GM12878 (cell line): ENCODE data around the gene JMJD4. TPM values are rescaled to one million over a fixed set of nuclear protein-coding genes. Genes with fewer than 3 reads are reported as not detected.

ENCODE experiments used
- ATAC-seq: fragments of 200-7000 bp; cut with Tn5 transposase; 3 replicates; pipeline ENCODE4 v1.9.1; 2020; ENCODE audit warnings: mild to moderate bottlenecking, moderate library complexity
- BruUV-seq: library from RNA; stranded (reverse); fragments of 400-500 nt; replicated peaks from 2 replicates; lab custom pipeline; 2021; lab: Mats Ljungman, UMichigan
- CTCF ChIA-PET: fragments of 300-600 bp; sonication (Branson Sonifier 250); formaldehyde crosslinking; extraction: SDS; loops from one replicate; lab custom pipeline; 2021; ENCODE audit warnings: inconsistent platforms; lab: Yijun Ruan, JAX
- POLR2A ChIA-PET: fragments of 350-600 bp; formaldehyde crosslinking; extraction: SDS; loops from one replicate; lab custom pipeline; 2021; ENCODE audit warnings: inconsistent platforms; lab: Charles Lee
- RAD21 ChIA-PET: fragments of 300-600 bp; sonication (Branson Sonifier 250); formaldehyde crosslinking; loops from one replicate; lab custom pipeline; 2023; ENCODE audit warnings: antibody characterized with exemption; ENCODE audit not compliant: unreplicated experiment; lab: Charles Lee
- SMC1A ChIA-PET: fragments of 300-600 bp; sonication (Branson Sonifier 250); formaldehyde crosslinking; loops from one replicate; lab custom pipeline; 2023; ENCODE audit not compliant: unreplicated experiment, uncharacterized antibody; lab: Charles Lee
- DNase-seq: peaks from one replicate; pipeline ENCODE4 v3.0.0-alpha.2; 2011; ENCODE audit warnings: low read depth, low spot score
- FAIRE-seq: peaks from 3 replicates; lab custom pipeline; 2011; peaks lifted over from hg19 to GRCh38; lab: Jason Lieb, UNC
- H2AFZ ChIP-seq: 2 replicates; pipeline ENCODE4 v1.6.0; 2011; ENCODE audit warnings: low read depth, low read length, control low read depth; ENCODE audit not compliant: control insufficient read depth
- H3K27ac ChIP-seq: 2 replicates; pipeline ENCODE4 v1.5.1; 2011; ENCODE audit warnings: control low read depth; ENCODE audit not compliant: control insufficient read depth, insufficient read depth
- H3K27me3 ChIP-seq, 2 experiments: replicated peaks in 1 of 2; 2 replicates each; pipeline versions ENCODE4 v1.6.0 to v1.6.1; 2011; ENCODE audit warnings: low read length in 1 of 2; ENCODE audit not compliant: control insufficient read depth in 2 of 2, insufficient read depth in 2 of 2
- H3K36me3 ChIP-seq, 2 experiments: 2 replicates each; pipeline ENCODE4 v1.5.1; 2011; ENCODE audit warnings: low read length in 1 of 2; ENCODE audit not compliant: control insufficient read depth in 2 of 2, insufficient read depth in 2 of 2
- H3K4me1 ChIP-seq: 2 replicates; pipeline ENCODE4 v1.6.1; 2011; ENCODE audit warnings: mild to moderate bottlenecking, low read length, moderate library complexity, mixed read lengths; ENCODE audit not compliant: control insufficient read depth, insufficient read depth
- H3K4me2 ChIP-seq: 2 replicates; pipeline ENCODE4 v1.6.0; 2011; ENCODE audit warnings: control low read depth; ENCODE audit not compliant: control insufficient read depth, insufficient read depth
- H3K4me3 ChIP-seq: fragments of 200-600 bp; sonication (generic); 2 replicates; pipeline ENCODE4 v1.5.1; 2016
- H3K79me2 ChIP-seq: 2 replicates; pipeline ENCODE4 v1.6.0; 2011; ENCODE audit warnings: low read length; ENCODE audit not compliant: control insufficient read depth, insufficient read depth
- H3K9ac ChIP-seq: 2 replicates; pipeline ENCODE4 v1.8.0; 2011; ENCODE audit warnings: low read length, control low read depth, mixed read lengths; ENCODE audit not compliant: control insufficient read depth, insufficient read depth
- H3K9me3 ChIP-seq: replicated peaks from 3 replicates; pipeline ENCODE4 v1.5.1; 2011; ENCODE audit warnings: mild to moderate bottlenecking, low read length; ENCODE audit not compliant: control insufficient read depth, insufficient read depth
- H4K20me1 ChIP-seq: 2 replicates; pipeline ENCODE4 v1.6.0; 2011; ENCODE audit not compliant: control insufficient read depth, insufficient read depth
- ESRRA ChIP-seq: IDR thresholded peaks from 2 replicates; pipeline ENCODE4 v1.6.1; 2012; ENCODE audit warnings: mild to moderate bottlenecking, low read length, improper control_type of control experiment
- NR2C2 ChIP-seq: IDR thresholded peaks from 2 replicates; pipeline ENCODE4 v1.6.1; 2011; ENCODE audit warnings: borderline replicate concordance, low read depth; ENCODE audit not compliant: control insufficient read depth, insufficient read length
- PML ChIP-seq: IDR thresholded peaks from 2 replicates; pipeline ENCODE4 v1.6.1; 2012; ENCODE audit warnings: low read length, inconsistent platforms
- WGBS: methylation state at CpG from one replicate; pipeline ENCODE4 v1.1.6; 2016; ENCODE audit warnings: low lambda C conversion rate; ENCODE audit not compliant: insufficient replicate concordance, insufficient coverage; ENCODE audit errors: missing lambda C conversion rate; 5-methylcytosine and 5-hydroxymethylcytosine counted together
- in situ Hi-C: fragments of 300-500 bp; cut with MboI; formaldehyde crosslinking; loops from 9 replicates; pipeline ENCODE4 v1.14.3; 2018; ENCODE audit warnings: mixed read lengths
- intact Hi-C: fragments of 100-400 bp; cut with micrococcal nuclease; formaldehyde crosslinking; loops from one replicate; pipeline ENCODE4 v1.14.2; 2022; ENCODE audit not compliant: unreplicated experiment
- polyA plus RNA-seq, 11 experiments: library from polyadenylated mRNA; depleted of rRNA in 4 of 11; unstranded in 6 of 11; stranded (reverse) in 5 of 11; fragments of >200 nt; fragmentation: Nextera tagmentation in 4 of 11; fragmentation: Illumina TruSeq in 1 of 11; extraction: Ambion mirVana in 4 of 11; extraction: Trizol in 1 of 11; gene quantifications; 1 replicate in 1 of 11; 2 replicates in 10 of 11; pipeline versions ENCODE4 v1.2.1 to v1.2.3, GENCODE V29; 2011 to 2016; ENCODE audit warnings: inconsistent platforms in 2 of 11, missing spikeins in 2 of 11, low read depth in 1 of 11
- total RNA-seq, 4 experiments: library from RNA; depleted of rRNA in 3 of 4; stranded (reverse); fragments of >200 nt in 3 of 4; fragmentation: Illumina TruSeq in 1 of 4; extraction: Trizol in 1 of 4; gene quantifications; 2 replicates each; pipeline versions ENCODE4 v1.2.1 to v1.2.3, GENCODE V29; 2013 to 2021
- TF ChIP-seq, protein P1 (sequence below): IDR thresholded peaks from 2 replicates; pipeline ENCODE4 v1.6.1; 2012; ENCODE audit warnings: mild to moderate bottlenecking, low read depth, low read length

Gene JMJD4
- total and polyA plus RNA-seq, 10 of the 15 experiments (the other 5 are each of a cell fraction or from before 2014, with no cell fraction given): 0.89 to 38.3 (median 18.4) TPM

DNA sequence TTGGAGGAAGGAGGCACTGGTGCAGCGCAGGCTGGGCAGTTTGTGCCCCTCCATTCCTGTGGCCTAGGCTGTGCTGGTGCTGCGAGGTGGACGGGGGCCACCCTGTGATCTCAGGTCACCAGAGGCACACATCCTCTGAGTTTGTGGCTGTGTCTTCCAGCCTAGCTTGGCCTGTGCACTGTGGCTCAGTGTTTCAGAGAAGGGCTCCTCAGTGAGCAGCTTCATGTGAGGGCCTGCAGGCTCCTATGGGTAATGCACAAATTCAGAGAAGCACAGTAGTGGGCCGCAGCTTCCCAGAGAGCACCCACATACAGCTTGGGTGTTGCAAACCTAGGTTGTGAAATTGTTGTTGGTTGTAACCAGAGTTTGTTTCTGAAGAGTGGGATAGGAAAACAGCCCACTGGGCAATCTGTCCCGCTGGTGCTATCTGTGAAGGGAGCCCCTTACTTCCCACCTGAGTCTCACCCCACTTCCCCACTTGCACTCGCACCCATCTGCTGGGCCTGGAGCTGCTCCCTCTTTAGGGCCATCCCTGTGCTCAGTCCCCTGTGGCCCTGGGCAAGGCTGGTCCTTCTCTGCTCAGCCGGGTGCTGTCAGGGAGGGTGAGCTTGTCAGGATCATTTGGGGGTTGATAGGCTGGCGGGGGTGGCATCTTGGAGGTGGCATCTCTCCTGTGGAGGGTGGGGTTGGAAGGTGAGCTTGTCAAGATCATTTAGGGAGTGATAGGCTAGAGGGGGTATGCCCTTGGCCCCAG is 30.3 kb upstream of the JMJD4 start:
- POLR2A ChIA-PET: no interaction called here
- H4K20me1 ChIP-seq: no peaks in the 10 kb centered on the region; the same call in 1 of the 2 replicates
- no TSS peak for BruUV-seq
- no peak overlapping the region for H3K4me2 ChIP-seq
- 98% methylated on average over 7 of the region's 8 CpGs for WGBS
- FAIRE-seq (no peak), ATAC-seq (no peak), DNase-seq (no peak)
- H3K4me3 ChIP-seq: no peak overlapping the region
- SMC1A ChIA-PET: no interaction called here
- no peak overlapping the region for H3K9ac ChIP-seq
- no peaks in the 10 kb centered on the region for H3K9me3 ChIP-seq
- H3K79me2 ChIP-seq: no peaks in the 10 kb centered on the region; the same call in none of the 2 replicates
- no peak for TF ChIP-seq NR2C2
- no peak for TF ChIP-seq PML
- TF ChIP-seq ESRRA: no peak
- TF ChIP-seq, protein P1, sequence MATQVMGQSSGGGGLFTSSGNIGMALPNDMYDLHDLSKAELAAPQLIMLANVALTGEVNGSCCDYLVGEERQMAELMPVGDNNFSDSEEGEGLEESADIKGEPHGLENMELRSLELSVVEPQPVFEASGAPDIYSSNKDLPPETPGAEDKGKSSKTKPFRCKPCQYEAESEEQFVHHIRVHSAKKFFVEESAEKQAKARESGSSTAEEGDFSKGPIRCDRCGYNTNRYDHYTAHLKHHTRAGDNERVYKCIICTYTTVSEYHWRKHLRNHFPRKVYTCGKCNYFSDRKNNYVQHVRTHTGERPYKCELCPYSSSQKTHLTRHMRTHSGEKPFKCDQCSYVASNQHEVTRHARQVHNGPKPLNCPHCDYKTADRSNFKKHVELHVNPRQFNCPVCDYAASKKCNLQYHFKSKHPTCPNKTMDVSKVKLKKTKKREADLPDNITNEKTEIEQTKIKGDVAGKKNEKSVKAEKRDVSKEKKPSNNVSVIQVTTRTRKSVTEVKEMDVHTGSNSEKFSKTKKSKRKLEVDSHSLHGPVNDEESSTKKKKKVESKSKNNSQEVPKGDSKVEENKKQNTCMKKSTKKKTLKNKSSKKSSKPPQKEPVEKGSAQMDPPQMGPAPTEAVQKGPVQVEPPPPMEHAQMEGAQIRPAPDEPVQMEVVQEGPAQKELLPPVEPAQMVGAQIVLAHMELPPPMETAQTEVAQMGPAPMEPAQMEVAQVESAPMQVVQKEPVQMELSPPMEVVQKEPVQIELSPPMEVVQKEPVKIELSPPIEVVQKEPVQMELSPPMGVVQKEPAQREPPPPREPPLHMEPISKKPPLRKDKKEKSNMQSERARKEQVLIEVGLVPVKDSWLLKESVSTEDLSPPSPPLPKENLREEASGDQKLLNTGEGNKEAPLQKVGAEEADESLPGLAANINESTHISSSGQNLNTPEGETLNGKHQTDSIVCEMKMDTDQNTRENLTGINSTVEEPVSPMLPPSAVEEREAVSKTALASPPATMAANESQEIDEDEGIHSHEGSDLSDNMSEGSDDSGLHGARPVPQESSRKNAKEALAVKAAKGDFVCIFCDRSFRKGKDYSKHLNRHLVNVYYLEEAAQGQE: no peak
- H3K4me1 ChIP-seq: peaks cover 14% of the 10 kb centered on the region
- intact Hi-C loops: loop anchor here (10.0 kb wide), 1 partner anchor 309 kb away; no protein-coding TSS in a partner anchor
- no peaks in the 10 kb centered on the region for H3K27me3 ChIP-seq
- CTCF ChIA-PET: interaction anchor here (1.0 to 1.6 kb wide), 2 partner anchors 188 to 281 kb away, joined by 3 to 4 read pairs; no protein-coding TSS in a partner anchor
- H3K36me3 ChIP-seq: peaks cover 24 to 31% of the 10 kb centered on the region in 2 experiments
- in situ Hi-C loops: no loop called here
- H2AFZ ChIP-seq: no peak overlapping the region
- RAD21 ChIA-PET: interaction anchor here (1.0 kb wide), 1 partner anchor 188 kb away, joined by 3 read pairs; no protein-coding TSS in a partner anchor
- H3K27ac ChIP-seq: no peak overlapping the region
